Measurements from ENCODE around the gene RIC8B. TPM values are rescaled to one million over a fixed set of nuclear protein-coding genes. Genes with fewer than 3 reads are reported as not detected.

Gene RIC8B
- total and polyA plus RNA-seq, 2 of the 8 experiments (the other 6 are each of a cell fraction or from before 2014, with no cell fraction given), result 8.2 to 25.3 TPM

DNA sequence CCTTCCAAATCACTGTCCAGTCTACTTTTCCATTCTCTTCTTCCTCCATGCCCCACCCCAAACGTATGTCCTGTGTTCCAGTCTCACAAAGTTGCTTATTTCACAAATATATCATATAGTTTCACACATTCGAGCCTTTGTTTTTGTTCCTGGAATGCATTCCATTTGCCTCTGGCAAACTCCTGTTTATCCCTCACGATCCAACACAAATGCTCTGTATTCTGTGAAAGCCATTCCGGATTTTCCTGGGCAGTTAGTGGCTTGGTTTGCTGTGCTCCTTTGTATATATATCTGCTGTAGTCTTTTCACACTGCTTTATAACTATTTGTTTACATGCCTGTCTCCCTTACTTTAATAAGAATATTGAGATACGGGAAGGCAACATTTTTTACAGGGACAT lies 9.0 kb downstream of the RIC8B start:
- no peak overlapping the region for H3K23ac ChIP-seq (ENCODE audit: insufficient read length)
- no peak overlapping the region for H2BK120ac ChIP-seq (replicated peaks; ENCODE audit: low read depth, low read length)
- no peak overlapping the region for H3K4me3 ChIP-seq (ENCODE audit: extremely low read depth in 1 of 4, insufficient read depth in 2 of 4, low read depth in 3 of 4, low read length in 4 of 4)
- peaks cover 0 to 9% (median 3%) of the 10 kb centered on the region in 4 experiments; a peak in 3 of 7 replicates for H3K4me1 ChIP-seq (replicated peaks in 1 of 4; ENCODE audit: control insufficient read depth in 3 of 4, insufficient read depth in 4 of 4, low read length in 3 of 4)
- H2BK12ac ChIP-seq (ENCODE audit: low read depth, low read length), result no peak overlapping the region
- no peaks in the 10 kb centered on the region for H3K27me3 ChIP-seq (replicated peaks in 1 of 4; ENCODE audit: control insufficient read depth in 3 of 4, extremely low read depth in 1 of 4, insufficient read depth in 3 of 4, low read length in 3 of 4)
- no peak overlapping the region for H2AFZ ChIP-seq (ENCODE audit: low read length)
- H3K23me2 ChIP-seq (ENCODE audit: low read depth, low read length), result no peaks in the 10 kb centered on the region
- H4K20me1 ChIP-seq (replicated peaks in 1 of 2; ENCODE audit: control insufficient read depth in 1 of 2, insufficient read depth in 2 of 2, low read length in 2 of 2), result peaks cover 3 to 6% of the 10 kb centered on the region in 2 experiments
- H2BK20ac ChIP-seq (ENCODE audit: low read length), result no peak overlapping the region
- no peak overlapping the region for H2BK5ac ChIP-seq (ENCODE audit: low read depth, low read length)
- H3K79me2 ChIP-seq (ENCODE audit: control insufficient read depth in 1 of 2, insufficient read depth in 2 of 2, low read length in 2 of 2), result peaks cover 3 to 73% of the 10 kb centered on the region in 2 experiments; a peak in 3 of 4 replicates
- no peak overlapping the region for H3K14ac ChIP-seq (ENCODE audit: insufficient read length)
- H2BK15ac ChIP-seq (ENCODE audit: low read length), result no peak overlapping the region
- no peaks in the 10 kb centered on the region for H3K9me3 ChIP-seq (ENCODE audit: insufficient read depth in 2 of 2, low read depth in 1 of 2, low read length in 1 of 2)
- FAIRE-seq (no peak), DNase-seq (ENCODE audit: low read depth in 1 of 2, low spot score in 2 of 2) (no peak)
- H4K91ac ChIP-seq (replicated peaks; ENCODE audit: insufficient read length, low read length), result no peak overlapping the region
- peaks cover 0 to 26% (median 8%) of the 10 kb centered on the region in 4 experiments; a peak in 5 of 8 replicates for H3K36me3 ChIP-seq (ENCODE audit: control insufficient read depth in 2 of 4, insufficient read depth in 4 of 4, low read length in 3 of 4)
- H2AK5ac ChIP-seq (ENCODE audit: low read depth, low read length), result no peak overlapping the region
- ChIA-PET POLR2A (ENCODE audit: partially characterized antibody) (interaction anchor here (1.6 kb wide), 1 partner anchor 11 kb away, joined by 3 read pairs; no protein-coding TSS in a partner anchor), CTCF (ENCODE audit: partially characterized antibody) (interaction anchor here (1.0 kb wide), 1 partner anchor 32 kb away, joined by 3 read pairs; no protein-coding TSS in a partner anchor)
- TF ChIP-seq SP1 (IDR thresholded peaks at IDR 0.05; ENCODE audit: low read depth, low read length) (no peak), CBX5 (IDR thresholded peaks at IDR 0.05; ENCODE audit: low read depth, low read length) (no peak), SP4 (IDR thresholded peaks at IDR 0.05; ENCODE audit: low read length) (no peak)
- TF ChIP-seq, protein P1, sequence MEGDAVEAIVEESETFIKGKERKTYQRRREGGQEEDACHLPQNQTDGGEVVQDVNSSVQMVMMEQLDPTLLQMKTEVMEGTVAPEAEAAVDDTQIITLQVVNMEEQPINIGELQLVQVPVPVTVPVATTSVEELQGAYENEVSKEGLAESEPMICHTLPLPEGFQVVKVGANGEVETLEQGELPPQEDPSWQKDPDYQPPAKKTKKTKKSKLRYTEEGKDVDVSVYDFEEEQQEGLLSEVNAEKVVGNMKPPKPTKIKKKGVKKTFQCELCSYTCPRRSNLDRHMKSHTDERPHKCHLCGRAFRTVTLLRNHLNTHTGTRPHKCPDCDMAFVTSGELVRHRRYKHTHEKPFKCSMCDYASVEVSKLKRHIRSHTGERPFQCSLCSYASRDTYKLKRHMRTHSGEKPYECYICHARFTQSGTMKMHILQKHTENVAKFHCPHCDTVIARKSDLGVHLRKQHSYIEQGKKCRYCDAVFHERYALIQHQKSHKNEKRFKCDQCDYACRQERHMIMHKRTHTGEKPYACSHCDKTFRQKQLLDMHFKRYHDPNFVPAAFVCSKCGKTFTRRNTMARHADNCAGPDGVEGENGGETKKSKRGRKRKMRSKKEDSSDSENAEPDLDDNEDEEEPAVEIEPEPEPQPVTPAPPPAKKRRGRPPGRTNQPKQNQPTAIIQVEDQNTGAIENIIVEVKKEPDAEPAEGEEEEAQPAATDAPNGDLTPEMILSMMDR (IDR thresholded peaks at IDR 0.05; ENCODE audit: control extremely low read depth in 1 of 3, insufficient read depth in 1 of 3, low read depth in 1 of 3, low read length in 3 of 3), result no peak
- no peak overlapping the region for H3K4me2 ChIP-seq (ENCODE audit: insufficient read depth in 1 of 2, low read depth in 2 of 2, low read length in 2 of 2)
- no peak overlapping the region for H3K9ac ChIP-seq (replicated peaks in 1 of 4; ENCODE audit: extremely low read depth in 1 of 4, low read depth in 3 of 4, low read length in 3 of 4)
- H4K5ac ChIP-seq (ENCODE audit: insufficient read length, low read depth, low read length), result no peak overlapping the region
- H3K56ac ChIP-seq (replicated peaks; ENCODE audit: insufficient read length, low read depth, low read length), result no peak overlapping the region
- H4K8ac ChIP-seq (ENCODE audit: extremely low read depth, insufficient read depth, low read length), result no peak overlapping the region
- H3K18ac ChIP-seq (ENCODE audit: extremely low read depth, low read length), result no peak overlapping the region
- 91% methylated on average over 5 of the region's 5 CpGs; no CpG with 5 or more reads in 1 of the 2 experiments for WGBS, 2 experiments (ENCODE audit: extremely low coverage in 1 of 2, insufficient coverage in 1 of 2, insufficient read length in 1 of 2, insufficient replicate concordance in 2 of 2, low coverage in 1 of 2, low lambda C conversion rate in 2 of 2, missing lambda C conversion rate in 1 of 2)
- H3K79me1 ChIP-seq (ENCODE audit: low read depth, low read length), result peaks cover 5% of the 10 kb centered on the region; the same call in 1 of the 2 replicates
- H3K27ac ChIP-seq (ENCODE audit: low read depth, low read length), result no peak overlapping the region
- H3K4ac ChIP-seq (replicated peaks; ENCODE audit: insufficient read length, low read depth, low read length), result no peak overlapping the region
